ENCODE data around the gene PSMG4.

Gene PSMG4

GRCh38 chr6:3221578-3221977 is 37.2 kb upstream of the PSMG4 start:
- no peaks in the 10 kb centered on the region for H3K36me3 ChIP-seq (ENCODE audit: control insufficient read depth in 2 of 2, insufficient read depth in 2 of 2, low read length in 2 of 2)
- H3K27me3 ChIP-seq (ENCODE audit: control insufficient read depth in 2 of 2, insufficient read depth in 2 of 2, low read length in 2 of 2): peaks cover 13 to 19% of the 10 kb centered on the region in 2 donors
- H3K4me1 ChIP-seq (ENCODE audit: control insufficient read depth in 2 of 2, insufficient read depth in 2 of 2, low read length in 2 of 2): no peaks in the 10 kb centered on the region
- H3K4me3 ChIP-seq (ENCODE audit: low read length in 2 of 2): no peak overlapping the region
- H3K9ac ChIP-seq (ENCODE audit: low read depth in 1 of 2, low read length in 2 of 2): no peak overlapping the region
- H3K9me3 ChIP-seq (ENCODE audit: control insufficient read depth in 2 of 2, low read length in 2 of 2): no peaks in the 10 kb centered on the region
- no peak overlapping the region for H3K27ac ChIP-seq (ENCODE audit: low read depth in 2 of 2, low read length in 2 of 2)

DNA sequence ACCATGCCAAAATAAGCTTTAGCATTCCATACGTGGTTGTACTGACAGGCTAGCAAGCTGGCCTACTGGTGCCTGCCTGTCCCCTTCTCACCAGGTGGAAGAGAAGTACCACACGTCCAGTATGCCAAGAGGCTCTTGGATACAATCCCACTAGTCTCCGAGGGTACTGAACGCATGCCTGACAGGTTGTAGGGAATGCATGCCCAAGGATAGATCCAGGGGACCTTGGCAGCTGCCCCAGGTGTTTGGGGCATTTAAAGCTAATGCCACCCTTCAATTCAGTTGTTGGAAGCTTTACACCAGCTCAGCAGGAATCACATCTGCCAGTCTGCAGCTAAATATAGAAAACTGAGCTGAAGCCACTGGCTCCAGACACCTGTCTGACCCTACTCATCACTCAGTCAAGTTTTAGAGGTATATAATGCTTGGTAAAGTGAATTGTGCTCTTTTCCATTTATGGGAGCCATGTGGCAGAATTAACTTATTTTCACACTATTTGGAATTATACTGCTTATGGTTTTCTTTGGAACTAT is 36.2 kb upstream of the PSMG4 start:
- Histone ChIP-seq H3K9ac (ENCODE audit: low read depth in 1 of 2, low read length in 2 of 2) (no peak overlapping the region), H3K36me3 (ENCODE audit: control insufficient read depth in 2 of 2, insufficient read depth in 2 of 2, low read length in 2 of 2) (no peaks in the 10 kb centered on the region), H3K4me1 (ENCODE audit: control insufficient read depth in 2 of 2, insufficient read depth in 2 of 2, low read length in 2 of 2) (peaks cover 6 to 8% of the 10 kb centered on the region in 2 donors), H3K4me3 (ENCODE audit: low read length in 2 of 2) (no peak overlapping the region), H3K27me3 (ENCODE audit: control insufficient read depth in 2 of 2, insufficient read depth in 2 of 2, low read length in 2 of 2) (peaks cover 23 to 28% of the 10 kb centered on the region in 2 donors), H3K27ac (ENCODE audit: low read depth in 2 of 2, low read length in 2 of 2) (no peak overlapping the region), H3K9me3 (ENCODE audit: control insufficient read depth in 2 of 2, low read length in 2 of 2) (no peaks in the 10 kb centered on the region)

- no peak overlapping the region for H3K9ac ChIP-seq (ENCODE audit: low read depth in 1 of 2, low read length in 2 of 2)
- H3K27ac ChIP-seq (ENCODE audit: low read depth in 2 of 2, low read length in 2 of 2): no peak overlapping the region
- peaks cover 41 to 56% of the 10 kb centered on the region in 2 donors for H3K27me3 ChIP-seq (ENCODE audit: control insufficient read depth in 2 of 2, insufficient read depth in 2 of 2, low read length in 2 of 2)
- H3K36me3 ChIP-seq (ENCODE audit: control insufficient read depth in 2 of 2, insufficient read depth in 2 of 2, low read length in 2 of 2): no peaks in the 10 kb centered on the region
- H3K4me3 ChIP-seq (ENCODE audit: low read length in 2 of 2): no peak overlapping the region
- H3K9me3 ChIP-seq (ENCODE audit: control insufficient read depth in 2 of 2, low read length in 2 of 2): no peaks in the 10 kb centered on the region
- peaks cover 22 to 24% of the 10 kb centered on the region in 2 donors for H3K4me1 ChIP-seq (ENCODE audit: control insufficient read depth in 2 of 2, insufficient read depth in 2 of 2, low read length in 2 of 2)
Measured at GRCh38 chr6:3226042-3226441, 32.7 kb upstream of the PSMG4 start.

- H3K4me1 ChIP-seq (ENCODE audit: control insufficient read depth in 2 of 2, insufficient read depth in 2 of 2, low read length in 2 of 2): peaks cover 28% of the 10 kb centered on the region in 2 donors
- H3K4me3 ChIP-seq (ENCODE audit: low read length in 2 of 2): peak overlapping the region; percentile 31 to 59
- no peak overlapping the region for H3K27ac ChIP-seq (ENCODE audit: low read depth in 2 of 2, low read length in 2 of 2)
- H3K36me3 ChIP-seq (ENCODE audit: control insufficient read depth in 2 of 2, insufficient read depth in 2 of 2, low read length in 2 of 2): no peaks in the 10 kb centered on the region
- no peaks in the 10 kb centered on the region for H3K9me3 ChIP-seq (ENCODE audit: control insufficient read depth in 2 of 2, low read length in 2 of 2)
- H3K27me3 ChIP-seq (ENCODE audit: control insufficient read depth in 2 of 2, insufficient read depth in 2 of 2, low read length in 2 of 2): peaks cover 43 to 63% of the 10 kb centered on the region in 2 donors
- no peak overlapping the region for H3K9ac ChIP-seq (ENCODE audit: low read depth in 1 of 2, low read length in 2 of 2)
Measured at GRCh38 chr6:3226481-3227362, 32.0 kb upstream of the PSMG4 start.

- H3K9ac ChIP-seq (ENCODE audit: low read depth in 1 of 2, low read length in 2 of 2): no peak within 1 kb of the TSS
- peaks cover 32 to 33% of the 10 kb centered on the region in 2 donors for H3K4me1 ChIP-seq (ENCODE audit: control insufficient read depth in 2 of 2, insufficient read depth in 2 of 2, low read length in 2 of 2)
- peaks cover 51 to 68% of the 10 kb centered on the region in 2 donors for H3K27me3 ChIP-seq (ENCODE audit: control insufficient read depth in 2 of 2, insufficient read depth in 2 of 2, low read length in 2 of 2)
- no peak within 1 kb of the TSS for H3K27ac ChIP-seq (ENCODE audit: low read depth in 2 of 2, low read length in 2 of 2)
- no peaks in the 10 kb centered on the region for H3K9me3 ChIP-seq (ENCODE audit: control insufficient read depth in 2 of 2, low read length in 2 of 2)
- peak within 1 kb of the TSS; percentile 31 to 59 for H3K4me3 ChIP-seq (ENCODE audit: low read length in 2 of 2)
- H3K36me3 ChIP-seq (ENCODE audit: control insufficient read depth in 2 of 2, insufficient read depth in 2 of 2, low read length in 2 of 2): no peaks in the 10 kb centered on the region
Measured at GRCh38 chr6:3227363-3228045, 31.2 kb upstream of the PSMG4 start, which contains the start of gene TUBB2B. Gene TUBB2B, minus strand, starts transcription at chr6:3227653. Its CDS starts 110 bp downstream, at chr6:3227543.

DNA sequence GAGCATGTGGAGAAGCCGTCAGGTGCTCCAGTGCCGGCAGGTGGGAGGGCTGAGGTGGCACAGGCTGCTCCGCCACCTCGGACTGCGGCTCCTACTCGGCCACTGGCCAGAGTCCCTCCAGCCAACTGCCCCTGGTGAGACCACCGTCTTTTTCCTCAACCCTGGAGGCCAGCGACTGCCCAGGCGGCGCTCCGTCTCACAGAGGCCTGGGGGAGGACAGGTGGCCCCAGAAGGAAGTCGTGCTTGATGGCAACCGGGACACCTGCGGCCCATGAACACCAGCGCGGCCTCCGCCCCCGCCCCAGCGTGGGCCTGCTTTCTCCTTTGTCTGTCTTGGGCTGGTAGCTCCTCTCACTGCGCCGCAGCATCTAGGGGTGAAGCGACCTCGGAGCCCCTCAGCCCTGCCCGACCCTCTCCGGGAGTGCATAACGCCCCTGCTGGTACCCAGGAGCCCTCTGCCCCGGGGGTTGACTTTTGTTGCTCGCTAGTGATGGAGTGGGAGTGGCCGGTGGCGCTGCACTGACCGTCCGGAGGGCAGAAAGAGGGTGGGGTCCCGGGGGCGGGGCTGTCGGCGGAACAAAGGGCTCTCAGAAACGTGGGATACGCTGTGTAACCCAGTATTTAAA is 30.6 kb upstream of the PSMG4 start:
- Histone ChIP-seq H3K4me3 (ENCODE audit: low read length in 2 of 2) (peak overlapping the region; percentile 22), H3K27me3 (ENCODE audit: control insufficient read depth in 2 of 2, insufficient read depth in 2 of 2, low read length in 2 of 2) (peaks cover 58 to 71% of the 10 kb centered on the region in 2 donors)

GRCh38 chr6:3228771-3229565 is 29.8 kb upstream of the PSMG4 start:
- Histone ChIP-seq H3K4me3 (ENCODE audit: low read length in 2 of 2) (peak overlapping the region; percentile 39 to 61), H3K27ac (ENCODE audit: low read depth in 2 of 2, low read length in 2 of 2) (no peak overlapping the region), H3K4me1 (ENCODE audit: control insufficient read depth in 2 of 2, insufficient read depth in 2 of 2, low read length in 2 of 2) (peaks cover 32 to 33% of the 10 kb centered on the region in 2 donors), H3K9me3 (ENCODE audit: control insufficient read depth in 2 of 2, low read length in 2 of 2) (no peaks in the 10 kb centered on the region), H3K36me3 (ENCODE audit: control insufficient read depth in 2 of 2, insufficient read depth in 2 of 2, low read length in 2 of 2) (no peaks in the 10 kb centered on the region), H3K9ac (ENCODE audit: low read depth in 1 of 2, low read length in 2 of 2) (no peak overlapping the region), H3K27me3 (ENCODE audit: control insufficient read depth in 2 of 2, insufficient read depth in 2 of 2, low read length in 2 of 2) (peaks cover 64 to 74% of the 10 kb centered on the region in 2 donors)

More for the DNA sequence above, 30.6 kb upstream of the PSMG4 start:
- H3K9ac ChIP-seq (ENCODE audit: low read depth in 1 of 2, low read length in 2 of 2): no peak overlapping the region
- H3K4me1 ChIP-seq (ENCODE audit: control insufficient read depth in 2 of 2, insufficient read depth in 2 of 2, low read length in 2 of 2): peaks cover 32 to 33% of the 10 kb centered on the region in 2 donors
- no peaks in the 10 kb centered on the region for H3K9me3 ChIP-seq (ENCODE audit: control insufficient read depth in 2 of 2, low read length in 2 of 2)
- no peak overlapping the region for H3K27ac ChIP-seq (ENCODE audit: low read depth in 2 of 2, low read length in 2 of 2)
- H3K36me3 ChIP-seq (ENCODE audit: control insufficient read depth in 2 of 2, insufficient read depth in 2 of 2, low read length in 2 of 2): no peaks in the 10 kb centered on the region

DNA sequence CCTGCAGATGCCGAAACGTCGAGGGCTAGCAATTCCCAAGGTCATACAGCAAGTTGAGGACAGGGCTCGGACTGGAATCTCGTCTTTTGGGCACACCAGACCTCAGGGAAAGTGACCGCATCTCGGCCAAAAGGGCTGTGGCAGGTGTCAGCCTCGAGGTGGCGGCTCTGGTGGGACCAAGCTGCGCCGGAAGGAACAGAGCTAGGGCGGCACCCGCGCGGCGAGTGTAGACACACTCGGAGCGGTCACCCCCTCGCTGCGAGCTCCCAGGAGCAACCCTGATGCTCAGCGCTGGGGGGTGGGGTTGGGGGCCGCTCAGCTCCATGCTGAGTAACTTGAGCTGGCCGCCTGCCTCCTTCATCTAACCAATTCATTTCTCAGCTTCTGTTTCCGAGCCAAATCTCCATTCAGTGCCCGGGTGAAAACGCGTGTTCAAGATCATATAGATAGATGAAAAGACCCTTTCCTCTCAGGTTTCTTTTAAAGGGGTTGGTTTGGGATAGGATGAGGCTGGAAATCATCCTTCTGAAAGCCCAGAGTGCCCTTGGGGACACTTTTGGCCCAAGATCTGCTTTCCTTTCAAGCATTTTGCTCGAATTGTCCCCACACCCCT is 29.1 kb upstream of the PSMG4 start:
- peaks cover 68 to 77% of the 10 kb centered on the region in 2 donors for H3K27me3 ChIP-seq (ENCODE audit: control insufficient read depth in 2 of 2, insufficient read depth in 2 of 2, low read length in 2 of 2)
- no peak overlapping the region for H3K9ac ChIP-seq (ENCODE audit: low read depth in 1 of 2, low read length in 2 of 2)
- H3K4me3 ChIP-seq (ENCODE audit: low read length in 2 of 2): peak overlapping the region; percentile 1 to 39
- H3K4me1 ChIP-seq (ENCODE audit: control insufficient read depth in 2 of 2, insufficient read depth in 2 of 2, low read length in 2 of 2): peaks cover 32 to 33% of the 10 kb centered on the region in 2 donors
- H3K9me3 ChIP-seq (ENCODE audit: control insufficient read depth in 2 of 2, low read length in 2 of 2): no peaks in the 10 kb centered on the region
- H3K36me3 ChIP-seq (ENCODE audit: control insufficient read depth in 2 of 2, insufficient read depth in 2 of 2, low read length in 2 of 2): no peaks in the 10 kb centered on the region
- no peak overlapping the region for H3K27ac ChIP-seq (ENCODE audit: low read depth in 2 of 2, low read length in 2 of 2)

GRCh38 chr6:3230256-3230882 is 28.4 kb upstream of the PSMG4 start:
- H3K4me1 ChIP-seq (ENCODE audit: control insufficient read depth in 2 of 2, insufficient read depth in 2 of 2, low read length in 2 of 2): peaks cover 32 to 33% of the 10 kb centered on the region in 2 donors
- H3K9me3 ChIP-seq (ENCODE audit: control insufficient read depth in 2 of 2, low read length in 2 of 2): no peaks in the 10 kb centered on the region
- H3K4me3 ChIP-seq (ENCODE audit: low read length in 2 of 2): no peak overlapping the region
- H3K27ac ChIP-seq (ENCODE audit: low read depth in 2 of 2, low read length in 2 of 2): no peak overlapping the region
- no peaks in the 10 kb centered on the region for H3K36me3 ChIP-seq (ENCODE audit: control insufficient read depth in 2 of 2, insufficient read depth in 2 of 2, low read length in 2 of 2)
- peaks cover 68 to 77% of the 10 kb centered on the region in 2 donors for H3K27me3 ChIP-seq (ENCODE audit: control insufficient read depth in 2 of 2, insufficient read depth in 2 of 2, low read length in 2 of 2)
- H3K9ac ChIP-seq (ENCODE audit: low read depth in 1 of 2, low read length in 2 of 2): no peak overlapping the region
